ENCODE data around the gene PLA2G4B. TPM values are rescaled to one million over a fixed set of nuclear protein-coding genes. Genes with fewer than 3 reads are reported as not detected.

The PLA2G4B gene
- total and polyA plus RNA-seq, 9 of the 15 experiments (the other 6 are each of a cell fraction or from before 2014, with no cell fraction given), result 0.07 to 6.1 (median 2.8) TPM

DNA sequence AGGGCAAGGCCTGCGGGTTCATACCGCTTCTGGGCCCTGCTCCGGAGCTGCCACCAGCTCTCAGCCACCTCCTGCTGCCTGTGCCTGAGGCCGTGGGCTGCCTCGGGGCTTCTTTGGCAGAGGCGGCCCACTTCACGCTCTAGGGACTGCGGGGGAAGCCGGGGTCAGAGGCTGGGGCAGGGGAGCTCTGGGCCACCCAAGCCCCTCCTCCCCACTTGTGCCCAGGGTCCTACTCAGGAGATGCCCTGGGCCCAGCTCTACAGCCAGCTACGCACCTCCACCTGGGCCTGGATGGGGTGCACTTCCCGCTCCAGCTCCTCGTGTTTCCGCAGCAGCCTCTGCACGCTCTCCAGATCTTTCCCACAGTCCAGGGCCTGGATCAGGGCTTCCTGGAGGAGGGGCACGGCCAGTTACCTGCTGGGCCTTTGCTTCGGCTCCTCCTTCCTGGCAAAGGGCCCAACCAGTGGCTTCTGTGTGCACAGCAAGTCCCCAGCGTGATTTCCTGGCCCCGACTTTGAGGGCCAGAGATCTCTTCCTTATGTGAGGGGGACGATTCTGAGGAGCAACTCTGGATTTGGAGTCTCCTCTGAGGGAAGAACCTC, 24.0 kb downstream of the PLA2G4B start:
- Histone ChIP-seq H3K36me3 (ENCODE audit: control insufficient read depth, insufficient read depth, low read length) (no peaks in the 10 kb centered on the region), H3K27me3 (ENCODE audit: control insufficient read depth in 2 of 2, insufficient read depth in 2 of 2, low read length in 2 of 2) (peaks cover 49 to 92% of the 10 kb centered on the region in 2 experiments), H3K27ac (ENCODE audit: extremely low read depth, low read depth, low read length) (no peak overlapping the region), H3K4me2 (ENCODE audit: insufficient read depth, low read length) (no peak overlapping the region), H3K79me2 (ENCODE audit: control insufficient read depth, insufficient read depth, low read length) (no peaks in the 10 kb centered on the region), H2AFZ (ENCODE audit: low read depth, low read length) (no peak overlapping the region), H3K4me3 (no peak overlapping the region), H3K9me3 (replicated peaks; ENCODE audit: control insufficient read depth, insufficient read depth, low read depth, low read length) (no peaks in the 10 kb centered on the region; the same call in 1 of the 2 replicates), H3K9ac (ENCODE audit: insufficient read depth in 1 of 2, low read depth in 2 of 2, low read length in 2 of 2) (no peak overlapping the region), H3K4me1 (replicated peaks in 1 of 2; ENCODE audit: control insufficient read depth in 2 of 2, insufficient read depth in 2 of 2, low read length in 2 of 2) (peaks cover 0 to 44% of the 10 kb centered on the region in 2 experiments; a peak in 2 of 5 replicates), H4K20me1 (replicated peaks; ENCODE audit: control insufficient read depth, insufficient read depth, low read length) (peaks cover 10% of the 10 kb centered on the region), H3K9me1 (ENCODE audit: control insufficient read depth, insufficient read depth, low read length) (no peaks in the 10 kb centered on the region)
- ChIA-PET POLR2A (interaction anchor here (0.7 to 1.1 kb wide), 2 partner anchors 10 to 16 kb away, joined by 3 read pairs; no protein-coding TSS in a partner anchor), CTCF (ENCODE audit: low intra/inter-chr PET ratio) (interaction anchor here (0.6 kb wide), 1 partner anchor 200 kb away, joined by 3 read pairs; no protein-coding TSS in a partner anchor)
- BruUV-seq (replicated peaks), result no TSS peak
- TF ChIP-seq ETS2 (tag; IDR thresholded peaks at IDR 0.05; ENCODE audit: borderline replicate concordance, poor library complexity, severe bottlenecking) (no peak), POLR3A (IDR thresholded peaks at IDR 0.05; ENCODE audit: borderline replicate concordance, extremely low read depth, insufficient read depth, insufficient read length) (no peak), ILF3 (IDR thresholded peaks at IDR 0.05; ENCODE audit: borderline replicate concordance) (no peak), NFIC (IDR thresholded peaks at IDR 0.05) (0 out of 2 replicates have a peak, but pooled peaks have one; percentile 16), ZNF431 (CRISPR knock-in tag; IDR thresholded peaks at IDR 0.05) (no peak), ZNF3 (CRISPR knock-in tag; IDR thresholded peaks at IDR 0.05) (no peak)
- TF ChIP-seq, protein P1, sequence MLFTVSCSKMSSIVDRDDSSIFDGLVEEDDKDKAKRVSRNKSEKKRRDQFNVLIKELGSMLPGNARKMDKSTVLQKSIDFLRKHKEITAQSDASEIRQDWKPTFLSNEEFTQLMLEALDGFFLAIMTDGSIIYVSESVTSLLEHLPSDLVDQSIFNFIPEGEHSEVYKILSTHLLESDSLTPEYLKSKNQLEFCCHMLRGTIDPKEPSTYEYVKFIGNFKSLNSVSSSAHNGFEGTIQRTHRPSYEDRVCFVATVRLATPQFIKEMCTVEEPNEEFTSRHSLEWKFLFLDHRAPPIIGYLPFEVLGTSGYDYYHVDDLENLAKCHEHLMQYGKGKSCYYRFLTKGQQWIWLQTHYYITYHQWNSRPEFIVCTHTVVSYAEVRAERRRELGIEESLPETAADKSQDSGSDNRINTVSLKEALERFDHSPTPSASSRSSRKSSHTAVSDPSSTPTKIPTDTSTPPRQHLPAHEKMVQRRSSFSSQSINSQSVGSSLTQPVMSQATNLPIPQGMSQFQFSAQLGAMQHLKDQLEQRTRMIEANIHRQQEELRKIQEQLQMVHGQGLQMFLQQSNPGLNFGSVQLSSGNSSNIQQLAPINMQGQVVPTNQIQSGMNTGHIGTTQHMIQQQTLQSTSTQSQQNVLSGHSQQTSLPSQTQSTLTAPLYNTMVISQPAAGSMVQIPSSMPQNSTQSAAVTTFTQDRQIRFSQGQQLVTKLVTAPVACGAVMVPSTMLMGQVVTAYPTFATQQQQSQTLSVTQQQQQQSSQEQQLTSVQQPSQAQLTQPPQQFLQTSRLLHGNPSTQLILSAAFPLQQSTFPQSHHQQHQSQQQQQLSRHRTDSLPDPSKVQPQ (CRISPR knock-in tag; IDR thresholded peaks at IDR 0.05; ENCODE audit: borderline replicate concordance), result no peak
- in situ Hi-C loops (cut with MboI), result no loop called here
- FAIRE-seq (no peak), DNase-seq (ENCODE audit: extremely low read depth in 1 of 4, low spot score in 3 of 4) (no peak), ATAC-seq (no peak)
- intact Hi-C loops (cut with micrococcal nuclease), result no loop called here
- 4% methylated on average over 18 of the region's 19 CpGs for WGBS (ENCODE audit: insufficient coverage, low coverage, missing lambda C conversion rate)

All from K562 (cell line).